ENCODE data around the gene AGAP1.

Gene AGAP1

DNA sequence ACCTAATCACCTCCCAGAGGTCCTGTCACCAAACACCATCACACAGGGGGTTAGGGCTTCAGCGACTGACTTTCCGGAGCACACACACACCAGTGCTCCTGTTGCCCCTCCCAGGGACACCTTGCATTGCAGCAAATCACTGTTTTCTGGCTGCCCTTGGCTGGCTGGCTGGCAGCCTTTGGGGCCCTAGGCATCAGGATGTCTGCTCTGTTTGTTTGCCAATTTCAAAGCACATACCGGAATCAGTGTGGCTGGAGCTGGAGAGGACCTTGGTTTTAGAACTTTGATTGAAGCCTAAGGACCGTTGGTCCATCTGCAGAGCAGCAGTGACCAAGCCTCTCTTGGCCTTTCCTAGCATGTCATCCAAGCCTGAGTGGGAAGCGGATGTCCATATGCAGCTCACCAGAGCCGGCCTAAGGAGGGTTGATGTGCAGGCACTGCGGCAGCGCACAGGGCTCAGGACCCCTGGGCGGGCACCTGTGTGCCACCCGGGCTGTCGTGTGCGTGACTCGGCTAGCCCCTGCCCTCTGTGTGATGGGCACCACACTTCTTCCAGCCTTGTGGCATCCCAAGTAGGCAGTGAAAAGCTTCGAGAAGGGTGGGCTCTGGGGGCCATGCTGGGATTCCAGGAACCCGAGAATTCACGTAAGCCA, 612.2 kb downstream of the AGAP1 start:
- no peaks in the 10 kb centered on the region for H3K27me3 ChIP-seq (replicated peaks)
- in situ Hi-C loops (cut with HindIII; ENCODE audit: low pct_ligation_motif_present, low sequenced_read_pairs) = no loop called here
- TF ChIP-seq, protein P1, sequence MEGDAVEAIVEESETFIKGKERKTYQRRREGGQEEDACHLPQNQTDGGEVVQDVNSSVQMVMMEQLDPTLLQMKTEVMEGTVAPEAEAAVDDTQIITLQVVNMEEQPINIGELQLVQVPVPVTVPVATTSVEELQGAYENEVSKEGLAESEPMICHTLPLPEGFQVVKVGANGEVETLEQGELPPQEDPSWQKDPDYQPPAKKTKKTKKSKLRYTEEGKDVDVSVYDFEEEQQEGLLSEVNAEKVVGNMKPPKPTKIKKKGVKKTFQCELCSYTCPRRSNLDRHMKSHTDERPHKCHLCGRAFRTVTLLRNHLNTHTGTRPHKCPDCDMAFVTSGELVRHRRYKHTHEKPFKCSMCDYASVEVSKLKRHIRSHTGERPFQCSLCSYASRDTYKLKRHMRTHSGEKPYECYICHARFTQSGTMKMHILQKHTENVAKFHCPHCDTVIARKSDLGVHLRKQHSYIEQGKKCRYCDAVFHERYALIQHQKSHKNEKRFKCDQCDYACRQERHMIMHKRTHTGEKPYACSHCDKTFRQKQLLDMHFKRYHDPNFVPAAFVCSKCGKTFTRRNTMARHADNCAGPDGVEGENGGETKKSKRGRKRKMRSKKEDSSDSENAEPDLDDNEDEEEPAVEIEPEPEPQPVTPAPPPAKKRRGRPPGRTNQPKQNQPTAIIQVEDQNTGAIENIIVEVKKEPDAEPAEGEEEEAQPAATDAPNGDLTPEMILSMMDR (IDR thresholded peaks at IDR 0.05; ENCODE audit: low read depth, low read length, missing control alignments) = no peak
- DNase-seq = no peak
- no peaks in the 10 kb centered on the region for H3K36me3 ChIP-seq (replicated peaks)
- H3K27ac ChIP-seq = no peak overlapping the region
- H3K4me3 ChIP-seq (ENCODE audit: low read depth, low read length) = no peak overlapping the region

DNA sequence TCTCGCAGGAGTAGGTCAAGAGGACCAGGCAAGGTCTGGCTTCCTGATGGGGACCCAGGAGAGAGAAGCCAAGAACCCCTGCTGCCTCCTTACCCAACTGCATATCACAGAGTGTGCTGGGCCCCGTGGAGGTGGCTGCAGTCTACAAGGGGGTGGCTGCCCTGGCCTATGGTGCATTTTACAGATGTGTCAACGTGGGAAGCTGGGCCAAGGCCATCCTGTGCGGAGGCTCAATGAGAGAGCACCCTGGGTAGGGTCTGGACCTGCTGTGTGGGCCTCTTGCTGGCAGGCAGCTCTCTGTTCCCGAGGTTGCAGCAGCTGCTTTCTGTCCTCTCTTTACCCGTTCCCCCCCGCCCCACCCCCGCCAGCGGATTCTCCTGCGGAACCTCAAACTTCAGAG, 612.9 kb downstream of the AGAP1 start:
- H3K4me3 ChIP-seq (ENCODE audit: low read depth, low read length) = no peak overlapping the region
- H3K27me3 ChIP-seq (replicated peaks) = no peaks in the 10 kb centered on the region
- H3K36me3 ChIP-seq (replicated peaks) = no peaks in the 10 kb centered on the region
- no peak for DNase-seq
- TF ChIP-seq, protein P1 (IDR thresholded peaks at IDR 0.05; ENCODE audit: low read depth, low read length, missing control alignments) = no peak
- in situ Hi-C loops (cut with HindIII; ENCODE audit: low pct_ligation_motif_present, low sequenced_read_pairs) = no loop called here
- no peak overlapping the region for H3K27ac ChIP-seq

DNA sequence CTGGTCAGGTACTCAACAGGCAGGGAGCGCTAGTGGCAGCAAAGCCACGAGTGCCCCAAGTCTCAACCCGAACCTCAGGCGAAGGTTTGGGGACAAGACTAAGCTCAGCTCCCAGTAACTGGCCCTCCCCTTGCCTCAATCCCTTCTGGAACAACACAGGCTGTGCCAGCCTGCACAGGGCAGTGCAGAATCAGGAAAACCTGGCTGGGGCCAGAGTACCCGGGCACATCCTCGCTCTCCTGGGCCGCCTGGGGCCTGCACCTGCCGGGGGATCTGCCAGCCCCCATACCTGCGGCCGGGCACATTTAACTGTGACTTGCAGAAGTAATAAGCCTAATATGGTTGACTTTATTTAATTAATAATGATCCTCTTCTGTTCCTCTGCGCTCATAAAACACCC, 613.7 kb downstream of the AGAP1 start:
- no peak overlapping the region for H3K4me3 ChIP-seq (ENCODE audit: low read depth, low read length)
- in situ Hi-C loops (cut with HindIII; ENCODE audit: low pct_ligation_motif_present, low sequenced_read_pairs) = no loop called here
- H3K27ac ChIP-seq = no peak overlapping the region

DNA sequence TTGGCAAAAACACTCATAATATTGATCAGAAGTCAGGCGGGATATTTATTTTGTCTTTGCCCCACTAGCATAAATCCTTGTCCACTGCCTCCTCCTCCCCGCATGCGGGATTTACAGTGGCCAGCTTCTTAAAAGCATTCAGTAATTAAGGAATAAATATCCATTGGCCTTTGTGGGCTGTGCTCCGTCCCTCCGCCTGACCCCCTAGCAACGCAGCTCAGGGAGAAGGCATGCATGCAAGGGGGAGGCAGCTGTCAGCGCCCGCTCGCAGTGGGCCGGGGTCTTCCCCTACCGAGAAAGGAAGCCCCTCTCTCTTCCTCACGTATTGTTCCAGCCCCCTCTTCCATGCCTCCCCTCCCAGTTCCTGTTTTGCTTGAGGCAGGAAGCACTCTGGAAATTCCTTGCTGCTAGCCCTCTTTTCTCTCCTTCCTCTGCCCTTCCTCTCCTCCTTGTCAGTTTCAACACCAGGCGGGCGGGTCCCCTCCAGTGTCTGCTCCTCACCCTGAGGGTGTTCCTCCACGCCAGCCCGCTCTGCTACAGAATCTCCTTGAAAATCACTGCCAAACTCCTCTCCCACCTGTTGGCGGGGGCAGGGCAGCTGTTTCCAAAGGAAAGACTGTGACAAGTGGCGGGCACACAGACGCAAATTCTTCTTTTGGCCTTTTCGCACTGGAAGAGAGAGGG, 614.2 kb downstream of the AGAP1 start:
- Histone ChIP-seq H3K27ac (no peak overlapping the region), H3K27me3 (replicated peaks) (no peaks in the 10 kb centered on the region), H3K36me3 (replicated peaks) (no peaks in the 10 kb centered on the region), H3K4me3 (ENCODE audit: low read depth, low read length) (no peak overlapping the region)
- in situ Hi-C loops (cut with HindIII; ENCODE audit: low pct_ligation_motif_present, low sequenced_read_pairs) = no loop called here
- no peak for DNase-seq
- TF ChIP-seq, protein P1 (IDR thresholded peaks at IDR 0.05; ENCODE audit: low read depth, low read length, missing control alignments) = no peak

More for the DNA sequence above, 613.7 kb downstream of the AGAP1 start:
- DNase-seq = no peak
- Histone ChIP-seq H3K36me3 (replicated peaks) (no peaks in the 10 kb centered on the region), H3K27me3 (replicated peaks) (no peaks in the 10 kb centered on the region)
- TF ChIP-seq, protein P1 (IDR thresholded peaks at IDR 0.05; ENCODE audit: low read depth, low read length, missing control alignments) = no peak

DNA sequence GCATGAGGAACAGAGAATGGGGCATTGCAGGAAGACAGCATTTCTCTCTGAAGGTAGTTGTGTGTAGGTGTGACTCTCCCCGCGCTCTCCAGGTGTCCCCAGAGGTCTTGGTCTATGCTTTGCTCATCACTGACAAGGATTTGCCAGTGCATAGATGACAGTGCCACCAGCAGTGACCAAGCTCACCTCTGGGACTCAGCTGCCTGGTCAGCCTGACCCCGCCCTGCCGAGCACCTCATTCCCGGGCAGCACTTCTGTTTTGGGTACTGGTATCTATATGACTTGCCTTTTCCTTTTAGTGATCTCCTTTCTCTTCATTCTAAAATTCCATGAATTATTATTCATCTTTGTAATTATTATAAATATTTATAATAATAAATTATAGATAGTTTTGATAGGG, 615.2 kb downstream of the AGAP1 start:
- H3K27ac ChIP-seq = no peak overlapping the region
- no peak for DNase-seq
- TF ChIP-seq, protein P1 (IDR thresholded peaks at IDR 0.05; ENCODE audit: low read depth, low read length, missing control alignments) = no peak
- H3K4me3 ChIP-seq (ENCODE audit: low read depth, low read length) = no peak overlapping the region
- H3K36me3 ChIP-seq (replicated peaks) = no peaks in the 10 kb centered on the region
- H3K27me3 ChIP-seq (replicated peaks) = no peaks in the 10 kb centered on the region
- in situ Hi-C loops (cut with HindIII; ENCODE audit: low pct_ligation_motif_present, low sequenced_read_pairs) = no loop called here

Measured in brain microvascular endothelial cell (primary cell).